Adrenal gland (tissue), 5 donors: ENCODE measurements around the gene LTO1.

ENCODE experiments used
- CTCF ChIP-seq, 6 experiments: fragments of 450-650 bp in 4 of 6; fragments of 200-600 bp in 2 of 6; sonication (generic) in 1 of 6; IDR thresholded peaks; 1 replicate in 5 of 6; 2 replicates in 1 of 6; pipeline versions ENCODE4 v1.5.1 to v1.8.0; 2016 to 2021; ENCODE audit warnings: antibody characterized with exemption in 6 of 6, mild to moderate bottlenecking in 2 of 6, moderate library complexity in 1 of 6
- POLR2A ChIP-seq, 2 donors: fragments of 450-650 bp; IDR thresholded peaks; one replicate each; pipeline ENCODE4 v1.6.1; 2017; ENCODE audit warnings: antibody characterized with exemption in 2 of 2, mild to moderate bottlenecking in 2 of 2, moderate library complexity in 1 of 2
- donor health status: DM: no; HTN: no; CAD: no.

DNA sequence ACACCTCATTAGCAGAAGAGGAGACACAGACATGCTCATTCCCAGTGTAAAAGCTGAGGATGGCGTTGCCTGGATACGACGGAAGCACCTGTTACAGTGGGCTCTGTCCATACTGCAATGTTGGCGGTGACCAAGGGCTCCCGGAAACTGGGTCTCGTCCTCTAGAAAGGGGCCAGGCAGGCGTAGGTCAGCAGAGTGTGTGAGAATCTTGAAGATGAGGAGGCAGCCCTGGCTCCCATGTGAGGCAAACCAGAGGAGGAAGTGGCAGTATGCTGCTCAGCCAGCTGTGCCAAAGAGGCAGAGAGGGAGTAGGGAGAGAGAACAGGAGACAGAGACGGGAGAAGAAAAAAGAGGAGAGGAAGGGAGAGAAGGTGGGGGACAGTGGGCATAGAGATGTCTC is 10.3 kb downstream of the LTO1 start:
- TF ChIP-seq CTCF (IDR thresholded peaks at IDR 0.05) (no peak), POLR2A (IDR thresholded peaks at IDR 0.05) (no peak)
